ENCODE data around the gene MPP1.

Gene MPP1

GRCh38 chrX:154775419-154776349 is 29.6 kb downstream of the MPP1 start:
- DNase-seq (ENCODE audit: low read depth in 2 of 2), result no peak

- no peak for DNase-seq (ENCODE audit: low read depth in 2 of 2)
Measured at GRCh38 chrX:154774622-154775021, 30.7 kb downstream of the MPP1 start.

DNA sequence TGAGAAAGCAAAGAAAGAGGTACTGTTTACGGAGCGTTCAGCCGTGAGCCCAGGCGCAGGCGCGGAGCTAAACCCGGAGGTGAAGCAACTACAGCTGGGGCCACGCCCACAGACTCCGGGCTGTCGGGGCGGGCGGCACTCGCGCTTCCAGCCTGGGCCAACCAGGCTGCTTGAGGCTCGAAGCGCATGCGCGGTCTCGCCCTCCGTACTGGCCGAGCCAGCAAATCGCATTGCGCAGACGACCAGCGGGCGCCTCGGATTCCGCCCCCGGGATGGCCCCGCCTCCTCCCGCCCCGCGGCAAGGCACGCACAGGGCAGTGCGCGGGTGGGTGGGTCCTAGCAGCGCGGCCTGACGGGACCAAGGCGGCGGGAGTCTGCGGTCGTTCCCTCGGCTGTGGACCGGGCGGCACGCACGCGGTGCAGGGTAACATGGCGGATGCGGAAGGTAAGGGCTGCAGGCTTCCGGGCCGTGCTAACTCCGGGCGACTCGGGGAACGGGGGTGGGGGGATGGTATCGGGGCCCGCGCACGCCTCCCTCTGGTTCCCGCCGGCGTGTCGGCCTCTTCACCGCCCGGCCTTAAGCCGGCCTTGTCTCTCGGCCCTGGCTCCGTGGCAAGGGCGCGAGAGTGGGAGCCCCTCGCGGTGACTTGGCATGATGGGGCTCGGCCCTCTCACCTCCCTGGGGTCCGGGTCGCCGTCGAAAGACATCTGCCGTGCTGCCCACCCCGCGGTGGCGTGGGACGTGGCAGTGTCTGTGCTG is 42.6 kb downstream of the MPP1 start, which contains the start of gene DKC1:
Gene DKC1 (plus strand): TSS at position 328 of the 760 bp plus-strand sequence. CDS start 102 bp downstream, at position 430.
- peak; percentile 86 for DNase-seq (ENCODE audit: low read depth in 2 of 2)

- no peak for DNase-seq (ENCODE audit: low read depth in 2 of 2)
Measured at GRCh38 chrX:154761977-154762536, 43.2 kb downstream of the MPP1 start.

GRCh38 chrX:154758696-154759095 is 46.6 kb downstream of the MPP1 start:
- DNase-seq (ENCODE audit: low read depth in 2 of 2), result no peak

GRCh38 chrX:154751669-154752271 is 53.5 kb downstream of the MPP1 start:
- DNase-seq (ENCODE audit: low read depth in 2 of 2), result no peak

GRCh38 chrX:154751203-154751668 is 54.0 kb downstream of the MPP1 start:
- no peak for DNase-seq (ENCODE audit: low read depth in 2 of 2)

- DNase-seq (ENCODE audit: low read depth in 2 of 2), result no peak
Measured at GRCh38 chrX:154750301-154751202, 54.7 kb downstream of the MPP1 start, which contains the start of gene GAB3. Gene GAB3 (minus strand): TSS chrX:154751077. CDS start chrX:154751025, 52 bp downstream.

GRCh38 chrX:154749856-154750255 is 55.4 kb downstream of the MPP1 start:
- no peak for DNase-seq (ENCODE audit: low read depth in 2 of 2)

DNA sequence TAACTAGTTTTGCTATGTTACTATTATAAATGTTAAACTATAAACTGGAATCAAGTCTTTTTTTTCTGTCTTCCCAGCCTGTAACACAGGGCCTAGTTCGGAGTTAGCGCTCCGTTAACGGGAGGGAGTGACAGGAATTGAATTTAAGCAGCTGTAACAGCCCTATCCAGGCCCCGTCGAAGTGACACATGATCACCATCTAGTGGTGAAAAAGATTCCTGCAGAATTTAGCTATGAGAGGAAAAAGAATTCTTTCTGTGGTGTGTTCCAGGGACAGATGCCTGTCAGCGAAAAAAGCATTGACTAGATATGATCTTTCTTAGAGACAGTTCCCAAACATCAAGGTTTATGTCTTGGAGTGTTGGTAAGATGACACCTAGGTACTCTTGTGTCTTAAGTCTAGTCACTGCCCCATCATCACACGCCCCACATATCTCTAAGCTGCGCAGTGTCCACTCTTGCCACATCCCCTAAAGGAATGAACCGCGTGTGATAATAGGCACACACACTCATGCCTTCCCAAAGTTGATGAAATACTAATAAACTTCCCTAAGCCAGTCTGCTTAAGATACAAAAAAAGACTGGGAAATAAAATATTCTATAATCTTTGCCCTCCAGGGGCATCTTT is 56.5 kb downstream of the MPP1 start:
- DNase-seq (ENCODE audit: low read depth in 2 of 2), result no peak

- no peak for DNase-seq (ENCODE audit: low read depth in 2 of 2)
Measured at GRCh38 chrX:154742613-154743012, 62.7 kb downstream of the MPP1 start.

- no peak for DNase-seq (ENCODE audit: low read depth in 2 of 2)
Measured at GRCh38 chrX:154739952-154740465, 65.3 kb downstream of the MPP1 start.

DNA sequence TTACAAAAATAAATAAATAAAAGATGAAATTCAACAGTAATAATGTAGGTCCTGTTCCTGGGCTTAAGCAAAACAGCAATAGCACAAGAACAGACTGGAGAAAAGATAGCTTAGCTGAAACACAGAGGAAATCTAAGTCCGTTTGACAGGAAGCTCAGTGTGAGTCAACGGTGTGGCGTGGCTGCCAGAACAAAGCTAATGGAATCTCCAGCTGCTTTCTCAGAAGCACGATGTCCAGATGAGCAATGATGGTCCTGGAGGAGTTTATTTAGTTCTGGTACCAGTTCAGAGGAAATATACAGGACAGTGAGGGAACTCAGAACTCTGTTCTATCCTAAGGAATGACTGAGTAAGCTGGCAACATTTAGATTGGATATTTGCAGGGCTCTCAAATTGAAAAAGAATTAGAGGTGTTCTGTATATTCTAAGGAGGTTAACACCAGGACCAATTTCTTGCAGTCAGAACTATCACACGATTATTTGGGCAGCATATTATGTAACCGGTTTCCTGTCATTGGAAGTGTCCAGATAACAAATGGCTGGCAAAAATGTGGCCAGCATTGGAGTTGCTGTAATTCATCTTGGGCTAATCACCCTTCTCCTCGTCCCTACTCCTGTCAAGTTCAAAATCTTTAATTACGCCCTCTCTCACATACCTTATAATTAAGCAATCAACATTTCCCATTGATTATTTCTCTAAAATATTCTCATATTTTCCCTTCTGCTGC is 67.1 kb downstream of the MPP1 start:
- no peak for DNase-seq (ENCODE audit: low read depth in 2 of 2)

DNA sequence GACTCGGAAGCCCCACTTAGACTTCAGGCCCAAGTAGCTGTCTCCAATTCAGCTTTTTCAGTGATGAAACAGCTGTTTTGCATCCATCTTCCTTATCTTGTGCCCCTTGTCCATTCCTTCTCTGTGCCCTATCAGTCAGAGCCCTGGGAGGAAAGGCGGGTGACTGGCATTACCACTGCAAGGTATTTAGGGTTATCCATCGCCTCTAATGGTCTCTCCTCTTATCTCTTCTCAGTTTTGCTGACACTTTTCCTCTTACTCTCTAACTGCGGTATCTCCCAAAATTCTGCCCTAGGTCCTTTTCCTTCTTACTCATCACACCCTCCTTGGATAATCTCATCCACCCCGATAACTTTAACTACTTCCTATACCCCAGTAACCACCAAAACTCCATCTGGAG is 68.1 kb downstream of the MPP1 start:
- no peak for DNase-seq (ENCODE audit: low read depth in 2 of 2)

- DNase-seq (ENCODE audit: low read depth in 2 of 2), result peak; percentile 61 to 65
Measured at GRCh38 chrX:154735695-154736393, 69.4 kb downstream of the MPP1 start.

GRCh38 chrX:154734061-154734781 is 71.1 kb downstream of the MPP1 start:
- DNase-seq (ENCODE audit: low read depth in 2 of 2), result no peak

- DNase-seq (ENCODE audit: low read depth in 2 of 2), result no peak
Measured at GRCh38 chrX:154733066-154733425, 72.2 kb downstream of the MPP1 start.
